Measurements from ENCODE around the gene TMEM259.

DNA sequence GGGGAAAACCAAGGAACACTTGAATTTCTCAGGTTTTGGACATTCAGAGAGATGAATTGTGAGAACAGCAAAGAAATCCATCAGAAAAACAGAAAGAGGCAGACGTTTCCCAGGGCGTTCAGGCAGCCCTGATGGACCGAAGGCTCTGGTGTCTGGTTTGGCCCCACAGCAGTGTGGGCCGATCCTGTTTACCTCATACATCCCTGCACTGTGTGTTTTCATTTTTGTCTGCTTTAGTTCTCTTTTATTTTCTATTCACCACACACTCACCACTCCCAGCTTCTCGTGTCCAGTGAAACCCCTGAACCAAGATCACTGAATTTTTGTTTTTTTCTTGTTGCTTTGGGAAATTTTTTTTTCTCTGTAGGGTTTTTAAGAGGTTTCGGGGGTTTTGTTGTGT, 48.6 kb downstream of the TMEM259 start:
- TF ChIP-seq CTCF (IDR thresholded peaks at IDR 0.05; ENCODE audit: insufficient read depth, low read length, poor library complexity, severe bottlenecking) (no peak), EZH2phosphoT487 (conservative IDR thresholded peaks at IDR 0.05; ENCODE audit: low read length) (no peak)
